Activated CD8-positive, alpha-beta memory T cell treated with anti-CD3 and anti-CD28 coated beads for 24 hours (primary cell): Measurements from ENCODE around the gene CACNA1I.

ENCODE experiments used
- DNase-seq: peaks from one replicate; pipeline ENCODE4 v3.0.0-alpha.2; 2020

CACNA1I gene

DNA sequence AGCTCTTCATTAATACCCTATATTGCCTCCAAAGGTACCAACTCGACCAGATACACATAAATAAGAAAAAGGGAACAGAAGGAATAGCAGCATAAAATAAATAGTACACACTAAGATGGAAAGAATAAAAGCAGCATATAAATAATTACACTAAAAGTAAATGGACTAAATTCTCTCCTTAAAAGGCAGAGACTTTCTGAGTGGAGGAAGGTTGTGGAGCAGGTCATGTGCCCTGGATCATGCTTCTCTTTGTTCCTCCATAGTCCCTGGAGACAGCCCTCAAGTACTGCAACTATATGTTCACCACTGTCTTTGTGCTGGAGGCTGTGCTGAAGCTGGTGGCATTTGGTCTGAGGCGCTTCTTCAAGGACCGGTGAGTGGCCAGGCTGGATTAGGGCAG is 101.4 kb downstream of the CACNA1I start:
- no peak for DNase-seq

DNA sequence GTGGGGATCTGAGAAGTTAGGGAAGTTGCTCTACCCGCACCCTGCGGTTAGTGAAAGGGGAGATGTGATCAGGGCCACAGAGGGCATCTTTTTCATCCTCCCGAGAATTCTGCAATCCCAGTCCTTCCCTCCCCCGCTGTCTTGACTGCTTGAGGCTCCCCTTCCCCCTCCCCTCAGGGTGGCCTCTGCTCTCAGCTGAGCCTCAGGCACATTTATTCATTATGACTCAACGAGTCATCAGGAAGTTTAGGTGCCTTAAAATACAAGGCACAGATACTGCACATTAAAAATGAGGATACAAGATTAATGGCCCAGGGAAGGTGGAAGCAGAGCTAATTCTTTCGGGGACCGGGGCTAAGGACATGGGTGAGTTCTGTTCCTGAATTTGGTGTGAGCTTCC is 104.0 kb downstream of the CACNA1I start:
- no peak for DNase-seq

GRCh38 chr22:39675947-39676346 is 105.4 kb downstream of the CACNA1I start:
- DNase-seq: no peak

DNA sequence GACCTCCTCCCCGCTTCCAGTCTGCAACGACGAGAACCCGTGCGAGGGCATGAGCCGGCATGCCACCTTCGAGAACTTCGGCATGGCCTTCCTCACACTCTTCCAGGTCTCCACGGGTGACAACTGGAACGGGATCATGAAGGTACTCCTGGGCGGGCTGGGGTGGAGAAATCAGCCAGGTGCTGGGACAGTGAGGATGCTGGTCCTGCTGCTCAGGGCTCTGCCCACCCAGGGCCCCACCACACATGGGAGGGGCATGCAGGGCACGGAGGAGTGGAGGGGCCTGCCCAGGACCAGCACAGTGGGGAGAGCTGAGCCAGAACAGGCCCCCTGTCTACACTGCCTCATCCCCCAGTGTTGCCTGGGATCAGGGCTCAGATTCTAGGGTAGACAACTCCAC is 107.4 kb downstream of the CACNA1I start:
- no peak for DNase-seq

DNA sequence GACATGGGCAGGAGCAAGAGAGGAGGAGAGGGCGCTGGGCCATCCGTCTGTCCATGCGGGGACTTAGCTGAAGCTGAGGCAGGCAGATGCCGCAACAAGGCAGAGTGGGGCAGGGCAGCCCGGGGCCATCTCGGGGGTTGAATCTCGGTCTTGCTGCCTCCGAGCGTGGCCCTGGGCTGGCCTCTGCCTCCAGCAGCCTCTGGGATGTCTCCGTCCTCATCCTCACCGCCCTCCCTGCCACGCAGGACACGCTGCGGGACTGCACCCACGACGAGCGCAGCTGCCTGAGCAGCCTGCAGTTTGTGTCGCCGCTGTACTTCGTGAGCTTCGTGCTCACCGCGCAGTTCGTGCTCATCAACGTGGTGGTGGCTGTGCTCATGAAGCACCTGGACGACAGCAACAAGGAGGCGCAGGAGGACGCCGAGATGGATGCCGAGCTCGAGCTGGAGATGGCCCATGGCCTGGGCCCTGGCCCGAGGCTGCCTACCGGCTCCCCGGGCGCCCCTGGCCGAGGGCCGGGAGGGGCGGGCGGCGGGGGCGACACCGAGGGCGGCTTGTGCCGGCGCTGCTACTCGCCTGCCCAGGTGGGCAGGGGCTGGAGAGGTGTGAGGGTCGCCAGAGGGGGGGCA is 108.4 kb downstream of the CACNA1I start:
- no peak for DNase-seq

DNA sequence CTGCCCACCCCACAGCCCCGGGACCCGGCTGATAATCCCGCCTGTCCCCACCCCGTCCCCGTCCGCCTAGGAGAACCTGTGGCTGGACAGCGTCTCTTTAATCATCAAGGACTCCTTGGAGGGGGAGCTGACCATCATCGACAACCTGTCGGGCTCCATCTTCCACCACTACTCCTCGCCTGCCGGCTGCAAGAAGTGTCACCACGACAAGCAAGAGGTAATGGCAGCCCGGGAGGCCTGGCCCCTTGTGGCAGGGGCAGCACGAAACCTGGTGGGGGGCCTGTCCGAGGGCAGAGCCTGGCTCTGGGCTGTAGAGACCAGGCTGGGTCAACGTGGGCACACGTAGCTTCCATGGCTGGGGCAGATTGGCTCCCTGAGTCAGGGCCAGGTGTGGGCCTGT is 109.1 kb downstream of the CACNA1I start:
- DNase-seq: no peak

DNA sequence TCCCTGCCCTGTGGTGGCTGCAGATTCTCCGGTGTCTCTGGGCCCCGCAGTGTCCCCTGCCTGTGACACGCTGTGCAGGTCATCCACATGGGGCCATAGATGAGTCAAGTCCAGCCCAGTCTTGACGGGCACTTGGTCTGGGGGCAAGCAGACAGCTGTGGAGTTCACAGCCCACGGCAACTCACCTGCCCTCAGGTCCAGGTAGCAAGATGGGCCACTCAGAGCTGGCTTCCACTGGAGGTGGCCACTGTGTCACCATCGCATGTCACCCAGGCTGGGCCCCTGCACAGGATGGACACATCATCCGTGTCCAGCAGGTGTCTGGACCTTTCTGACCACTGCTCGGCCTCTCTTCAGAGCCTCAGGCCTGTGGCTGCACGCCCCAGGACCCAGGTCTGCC is 109.9 kb downstream of the CACNA1I start:
- no peak for DNase-seq

GRCh38 chr22:39681038-39681861 is 110.7 kb downstream of the CACNA1I start:
- DNase-seq: no peak

GRCh38 chr22:39682994-39683393 is 112.4 kb downstream of the CACNA1I start:
- DNase-seq: no peak

- no peak for DNase-seq
Measured at GRCh38 chr22:39683639-39684038, 113.1 kb downstream of the CACNA1I start.

- DNase-seq: no peak
Measured at GRCh38 chr22:39684702-39685281, 114.2 kb downstream of the CACNA1I start.

GRCh38 chr22:39685336-39686177 is 115.0 kb downstream of the CACNA1I start:
- no peak for DNase-seq

- DNase-seq: no peak
Measured at GRCh38 chr22:39686178-39686620, 115.6 kb downstream of the CACNA1I start.

- DNase-seq: no peak
Measured at GRCh38 chr22:39686776-39687525, 116.4 kb downstream of the CACNA1I start.

GRCh38 chr22:39688186-39688785 is 117.7 kb downstream of the CACNA1I start:
- DNase-seq: no peak

DNA sequence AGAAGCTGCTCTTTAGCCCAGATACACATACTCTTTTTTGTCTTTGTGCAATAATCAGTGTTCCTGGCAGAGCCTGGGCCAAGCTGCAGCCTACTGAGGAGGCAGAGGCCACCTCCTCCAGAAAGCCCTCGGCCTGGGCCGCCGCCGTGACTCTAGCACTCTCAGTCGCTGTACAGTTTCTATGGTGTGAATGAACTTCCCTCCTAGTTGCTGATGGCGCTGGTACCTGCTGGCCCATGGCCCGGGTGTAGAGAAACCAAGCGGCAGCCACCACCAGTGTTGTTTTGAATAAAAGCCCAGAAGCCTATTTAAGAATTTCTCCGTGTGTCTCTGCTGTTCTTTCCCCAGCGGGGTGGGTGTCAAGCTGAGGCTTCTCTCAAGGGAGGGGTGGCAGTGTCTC is 118.9 kb downstream of the CACNA1I start:
- DNase-seq: no peak

GRCh38 chr22:39690881-39691605 is 120.5 kb downstream of the CACNA1I start:
- DNase-seq: peak; percentile 63

- no peak for DNase-seq
Measured at GRCh38 chr22:39693943-39694500, 123.5 kb downstream of the CACNA1I start.

DNA sequence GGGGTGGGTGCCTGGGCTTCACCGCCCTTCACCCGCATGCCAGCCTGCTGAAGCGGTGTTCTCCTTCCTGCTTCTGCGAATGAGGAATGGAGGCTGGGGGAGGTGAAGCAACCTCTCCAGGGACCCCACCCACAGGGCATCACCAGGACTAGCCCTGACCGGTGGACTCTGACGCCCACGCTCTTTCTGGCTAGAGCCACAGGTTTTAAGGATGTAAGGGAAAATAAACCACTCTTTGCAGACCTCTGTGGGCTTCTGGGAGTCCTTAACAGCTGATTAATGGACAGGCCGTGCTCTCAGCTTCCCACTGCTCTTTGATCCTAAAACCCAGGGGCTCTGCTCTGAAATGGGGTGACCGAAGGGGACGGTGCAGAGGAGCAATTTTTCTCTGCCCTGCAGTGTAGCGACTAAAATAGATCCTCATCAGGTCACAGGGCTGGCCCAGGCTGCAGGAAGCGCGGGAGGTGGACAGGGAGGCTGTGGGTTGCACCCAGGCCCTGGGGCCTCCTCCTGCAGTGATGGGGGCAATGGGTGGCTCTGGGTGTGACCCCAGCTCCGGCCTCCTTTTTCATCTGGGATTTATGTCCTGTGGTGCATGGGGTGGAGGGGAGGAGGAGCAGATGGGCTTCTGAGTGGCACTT is 127.4 kb downstream of the CACNA1I start:
- no peak for DNase-seq

- no peak for DNase-seq
Measured at GRCh38 chr22:39699631-39700360, 129.2 kb downstream of the CACNA1I start.
